ENCODE results near the gene PTH.

PTH gene

GRCh38 chr11:13461291-13461690 is 34.5 kb downstream of the PTH start:
- H3K4me3 ChIP-seq (ENCODE audit: control insufficient read depth, low read depth, low read length), result no peak overlapping the region
- DNase-seq (ENCODE audit: low read depth), result no peak
- no peak for TF ChIP-seq CTCF (IDR thresholded peaks at IDR 0.05; ENCODE audit: control insufficient read depth, insufficient read depth, low read depth, low read length, missing control alignments)

- DNase-seq (ENCODE audit: low read depth), result no peak
- no peak for TF ChIP-seq CTCF (IDR thresholded peaks at IDR 0.05; ENCODE audit: control insufficient read depth, insufficient read depth, low read depth, low read length, missing control alignments)
- no peak overlapping the region for H3K4me3 ChIP-seq (ENCODE audit: control insufficient read depth, low read depth, low read length)
Observed at GRCh38 chr11:13450832-13451397, 44.9 kb downstream of the PTH start.

- no peak overlapping the region for H3K4me3 ChIP-seq (ENCODE audit: control insufficient read depth, low read depth, low read length)
- TF ChIP-seq CTCF (IDR thresholded peaks at IDR 0.05; ENCODE audit: control insufficient read depth, insufficient read depth, low read depth, low read length, missing control alignments), result no peak
- DNase-seq (ENCODE audit: low read depth), result no peak
Observed at GRCh38 chr11:13449522-13449921, 46.3 kb downstream of the PTH start.

DNA sequence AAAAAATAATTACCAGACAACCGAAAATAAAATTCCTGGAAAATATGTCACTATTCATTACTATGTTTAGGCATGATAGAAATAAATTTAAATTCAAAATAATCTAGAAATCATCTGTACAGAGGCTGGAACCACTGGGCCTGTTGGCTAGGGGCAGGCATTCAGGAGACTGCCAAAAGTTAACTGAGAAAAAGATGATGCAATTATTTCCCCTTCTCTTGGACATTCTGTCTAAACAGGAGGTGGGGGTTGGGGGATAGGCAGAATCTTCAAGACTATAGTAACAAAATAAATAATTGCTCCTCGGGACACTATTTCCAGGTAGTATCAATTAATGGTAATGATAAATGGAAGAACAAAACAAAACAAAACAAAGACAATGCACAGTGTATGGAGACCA is 46.9 kb downstream of the PTH start:
- TF ChIP-seq CTCF (IDR thresholded peaks at IDR 0.05; ENCODE audit: control insufficient read depth, insufficient read depth, low read depth, low read length, missing control alignments), result no peak
- no peak for DNase-seq (ENCODE audit: low read depth)

DNA sequence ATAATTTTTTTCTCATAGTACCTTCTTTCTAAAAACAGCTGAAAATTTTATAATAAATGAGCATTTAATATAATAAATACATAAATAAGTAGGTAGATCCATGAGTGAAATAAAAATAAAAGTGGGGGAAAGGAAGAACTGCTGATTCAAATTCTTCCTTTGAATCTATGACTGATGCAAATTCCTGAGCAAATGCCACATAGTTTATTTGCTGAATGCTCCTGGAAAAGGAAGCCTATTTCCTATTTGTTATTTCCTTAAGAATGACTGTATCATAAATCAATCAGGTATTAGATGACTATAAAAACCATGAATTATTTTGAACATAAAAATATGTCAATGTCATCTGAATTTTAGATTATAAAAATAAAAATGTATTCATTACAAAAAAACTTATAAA is 49.4 kb downstream of the PTH start:
- TF ChIP-seq CTCF (IDR thresholded peaks at IDR 0.05; ENCODE audit: control insufficient read depth, insufficient read depth, low read depth, low read length, missing control alignments), result no peak
- H3K4me3 ChIP-seq (ENCODE audit: control insufficient read depth, low read depth, low read length), result no peak overlapping the region
- DNase-seq (ENCODE audit: low read depth), result no peak

More for the DNA sequence above, 46.9 kb downstream of the PTH start:
- no peak overlapping the region for H3K4me3 ChIP-seq (ENCODE audit: control insufficient read depth, low read depth, low read length)

DNA sequence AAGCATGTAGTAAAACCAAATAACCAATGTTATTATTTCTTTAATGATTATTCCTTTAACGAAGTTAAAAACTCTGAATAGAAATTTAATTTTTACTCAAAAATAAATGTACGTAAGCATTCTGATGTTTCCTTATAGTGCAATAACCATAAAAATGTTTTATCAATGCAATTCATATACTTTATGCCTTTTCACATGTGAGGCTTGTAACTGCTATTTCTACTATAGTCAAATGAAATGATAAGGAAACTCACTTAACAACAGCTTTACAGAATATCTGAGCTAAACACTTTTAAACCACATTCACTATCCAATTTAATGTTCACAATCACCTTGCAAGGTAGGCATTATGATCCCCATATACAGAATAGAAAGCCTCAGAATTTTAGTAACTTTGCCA is 50.2 kb downstream of the PTH start:
- H3K4me3 ChIP-seq (ENCODE audit: control insufficient read depth, low read depth, low read length), result no peak overlapping the region
- TF ChIP-seq CTCF (IDR thresholded peaks at IDR 0.05; ENCODE audit: control insufficient read depth, insufficient read depth, low read depth, low read length, missing control alignments), result no peak
- DNase-seq (ENCODE audit: low read depth), result no peak

All from AG09309 (cell line).